Stimulated activated CD8-positive, alpha-beta memory T cell treated with anti-CD3 and anti-CD28 coated beads, Interleukin-7, amount 100 ng/mL, for 4 hours (primary cell): ENCODE data around the gene APOA4.
A peak's percentile ranks its signal among the peaks of the same experiment; 100 is the strongest.

Experiments used
- DNase-seq, 2 donors: peaks; one replicate each; pipeline ENCODE4 v3.0.0-alpha.2; 2020; ENCODE audit warnings: low read depth in 2 of 2

The APOA4 gene

DNA sequence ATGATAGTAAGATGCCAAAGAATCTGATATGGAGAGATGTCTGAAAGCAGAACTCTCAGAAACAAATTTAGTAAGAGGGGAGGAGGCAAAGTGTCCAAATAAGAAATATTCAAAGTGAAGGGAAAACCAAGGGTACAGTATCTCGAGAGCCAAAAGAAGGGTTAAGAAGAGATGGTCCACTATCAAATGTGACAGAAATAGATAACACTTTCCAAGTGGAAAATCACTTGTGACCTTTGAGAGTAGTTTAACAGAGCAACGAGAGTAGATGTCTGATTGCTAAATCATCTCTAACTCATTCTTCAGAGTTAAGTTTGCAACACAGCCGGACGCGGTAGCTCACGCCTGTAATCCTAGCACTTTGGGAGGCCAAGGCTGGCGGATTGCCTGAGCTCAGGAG is 46.0 kb downstream of the APOA4 start:
- no peak for DNase-seq

- DNase-seq = no peak
Measured at GRCh38 chr11:116776522-116776984, 46.6 kb downstream of the APOA4 start.

DNA sequence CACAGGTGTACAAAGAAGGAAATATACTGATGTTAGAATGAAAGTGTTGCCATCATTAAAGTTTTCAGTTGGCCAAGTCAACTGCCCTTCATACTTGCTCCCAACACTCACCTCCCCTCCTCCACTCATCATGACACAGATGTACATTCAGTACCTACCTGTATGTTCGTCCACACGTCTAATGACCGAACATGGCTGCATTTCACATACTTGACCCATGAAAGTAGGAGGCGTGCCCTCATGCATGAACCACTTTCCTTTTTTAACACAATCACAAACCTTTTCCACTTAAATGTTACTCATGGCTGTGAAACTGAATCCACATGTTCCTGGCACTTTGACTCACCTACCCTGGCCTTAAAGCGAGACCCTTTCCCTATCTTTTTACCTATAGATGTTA is 47.1 kb downstream of the APOA4 start:
- no peak for DNase-seq

DNA sequence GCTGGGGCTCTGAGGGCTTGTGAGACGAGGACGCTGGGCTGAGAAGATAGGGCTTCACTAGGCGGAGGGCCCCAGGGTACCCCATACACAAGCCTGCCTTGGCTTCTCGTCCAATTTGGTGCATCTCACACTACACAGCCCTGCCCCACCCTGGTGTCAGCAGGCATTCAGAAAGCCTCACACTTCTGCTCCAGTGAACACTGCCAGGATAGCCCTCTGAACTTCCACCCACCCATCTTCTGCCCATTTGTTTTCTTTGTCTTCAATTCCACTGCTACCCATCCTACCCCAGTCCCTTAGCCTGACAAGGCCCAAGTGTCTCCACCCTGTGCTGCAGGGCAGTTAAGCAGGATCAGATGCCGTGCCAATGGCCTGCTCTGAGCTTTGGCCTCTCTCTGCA is 48.4 kb downstream of the APOA4 start:
- DNase-seq = no peak

GRCh38 chr11:116773203-116774097 is 49.7 kb downstream of the APOA4 start:
- no peak for DNase-seq

GRCh38 chr11:116772443-116773202 is 50.5 kb downstream of the APOA4 start, which contains the start of gene BUD13:
Gene BUD13, minus strand, starts transcription at chr11:116772987. Its CDS starts 23 bp downstream, at chr11:116772964.
- peak; percentile 79 to 89 for DNase-seq

DNA sequence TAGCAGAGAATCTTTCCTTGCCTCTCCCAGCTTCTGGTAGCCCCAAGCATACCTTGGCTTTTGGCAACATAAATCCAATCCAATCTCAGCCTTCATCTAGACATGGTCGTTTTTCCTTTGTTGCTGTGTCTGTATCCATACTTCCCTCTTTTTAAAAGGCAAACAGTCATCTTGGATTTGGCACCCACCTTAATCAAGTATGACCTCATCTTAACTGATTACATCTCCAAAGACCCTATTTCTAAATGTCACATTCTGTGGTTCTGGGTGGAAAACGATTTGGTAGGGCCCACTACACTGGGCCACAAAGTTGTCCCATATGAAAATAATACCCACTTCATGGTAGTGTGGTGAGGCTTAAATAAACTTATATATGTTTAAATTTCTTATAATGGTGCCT is 51.2 kb downstream of the APOA4 start:
- no peak for DNase-seq
